Effector memory CD4-positive, alpha-beta T cell (primary cell): ENCODE data around the gene ELOVL6.

Experiments
- DNase-seq, 3 donors: peaks; one replicate each; pipeline ENCODE4 v3.0.0-alpha.2; 2020
- H3K27ac ChIP-seq: 2 replicates; pipeline ENCODE4 v1.7.0; 2013; ENCODE audit warnings: mild to moderate bottlenecking, low read length, moderate library complexity; ENCODE audit not compliant: insufficient read depth, poor library complexity, severe bottlenecking
- H3K27me3 ChIP-seq: replicated peaks from 2 replicates; pipeline ENCODE4 v1.7.0; 2013; ENCODE audit warnings: mild to moderate bottlenecking, low read length; ENCODE audit not compliant: insufficient read depth, control insufficient read depth, poor library complexity, severe bottlenecking
- H3K36me3 ChIP-seq: 2 replicates; pipeline ENCODE4 v1.7.0; 2013; ENCODE audit warnings: mild to moderate bottlenecking, low read length, moderate library complexity; ENCODE audit not compliant: control insufficient read depth, insufficient read depth
- H3K4me1 ChIP-seq: 2 replicates; pipeline ENCODE4 v1.7.0; 2013; ENCODE audit warnings: low read length, mild to moderate bottlenecking; ENCODE audit not compliant: control insufficient read depth, insufficient read depth, poor library complexity, severe bottlenecking
- H3K4me3 ChIP-seq: 2 replicates; pipeline ENCODE4 v1.7.0; 2013; ENCODE audit warnings: low read length, low read depth, mild to moderate bottlenecking; ENCODE audit not compliant: insufficient read depth, poor library complexity, severe bottlenecking
- H3K9me3 ChIP-seq: 2 replicates; pipeline ENCODE4 v1.7.0; 2013; ENCODE audit warnings: mild to moderate bottlenecking, low read length, moderate library complexity; ENCODE audit not compliant: control insufficient read depth

The ELOVL6 gene

GRCh38 chr4:110119337-110119736 is 79.1 kb downstream of the ELOVL6 start:
- peaks cover 4% of the 10 kb centered on the region for H3K4me1 ChIP-seq
- no peak overlapping the region for H3K4me3 ChIP-seq
- DNase-seq: no peak
- H3K9me3 ChIP-seq: no peaks in the 10 kb centered on the region
- no peaks in the 10 kb centered on the region for H3K27me3 ChIP-seq
- H3K27ac ChIP-seq: no peak overlapping the region
- no peaks in the 10 kb centered on the region for H3K36me3 ChIP-seq

- H3K4me3 ChIP-seq: no peak overlapping the region
- H3K4me1 ChIP-seq: no peaks in the 10 kb centered on the region
- H3K27me3 ChIP-seq: no peaks in the 10 kb centered on the region
- no peaks in the 10 kb centered on the region for H3K36me3 ChIP-seq
- no peaks in the 10 kb centered on the region for H3K9me3 ChIP-seq
- no peak for DNase-seq
- H3K27ac ChIP-seq: no peak overlapping the region
Measured at GRCh38 chr4:110112056-110112455, 86.4 kb downstream of the ELOVL6 start.

GRCh38 chr4:110109455-110109854 is 89.0 kb downstream of the ELOVL6 start:
- no peak for DNase-seq
- Histone ChIP-seq H3K9me3 (no peaks in the 10 kb centered on the region), H3K27me3 (no peaks in the 10 kb centered on the region), H3K27ac (no peak overlapping the region), H3K4me1 (no peaks in the 10 kb centered on the region), H3K4me3 (no peak overlapping the region), H3K36me3 (no peaks in the 10 kb centered on the region)

- Histone ChIP-seq H3K4me3 (no peak overlapping the region), H3K27me3 (no peaks in the 10 kb centered on the region), H3K36me3 (no peaks in the 10 kb centered on the region), H3K4me1 (no peaks in the 10 kb centered on the region), H3K27ac (no peak overlapping the region), H3K9me3 (no peaks in the 10 kb centered on the region)
- DNase-seq: no peak
Measured at GRCh38 chr4:110108960-110109359, 89.5 kb downstream of the ELOVL6 start.

GRCh38 chr4:110108422-110108821 is 90.0 kb downstream of the ELOVL6 start:
- Histone ChIP-seq H3K4me1 (no peaks in the 10 kb centered on the region), H3K36me3 (no peaks in the 10 kb centered on the region), H3K9me3 (no peaks in the 10 kb centered on the region), H3K4me3 (no peak overlapping the region), H3K27me3 (no peaks in the 10 kb centered on the region), H3K27ac (no peak overlapping the region)
- no peak for DNase-seq

- Histone ChIP-seq H3K9me3 (no peaks in the 10 kb centered on the region), H3K36me3 (no peaks in the 10 kb centered on the region), H3K27me3 (no peaks in the 10 kb centered on the region), H3K4me3 (no peak overlapping the region), H3K27ac (no peak overlapping the region), H3K4me1 (no peaks in the 10 kb centered on the region)
- no peak for DNase-seq
Measured at GRCh38 chr4:110107866-110108265, 90.5 kb downstream of the ELOVL6 start.

- Histone ChIP-seq H3K27me3 (no peaks in the 10 kb centered on the region), H3K36me3 (no peaks in the 10 kb centered on the region), H3K9me3 (no peaks in the 10 kb centered on the region), H3K4me3 (no peak overlapping the region), H3K27ac (no peak overlapping the region), H3K4me1 (no peaks in the 10 kb centered on the region)
- DNase-seq: no peak
Measured at GRCh38 chr4:110106931-110107296, 91.5 kb downstream of the ELOVL6 start.

GRCh38 chr4:110104661-110105060 is 93.8 kb downstream of the ELOVL6 start:
- Histone ChIP-seq H3K4me3 (no peak overlapping the region), H3K27ac (no peak overlapping the region), H3K36me3 (no peaks in the 10 kb centered on the region), H3K9me3 (no peaks in the 10 kb centered on the region), H3K4me1 (no peaks in the 10 kb centered on the region), H3K27me3 (no peaks in the 10 kb centered on the region)
- no peak for DNase-seq

- no peaks in the 10 kb centered on the region for H3K27me3 ChIP-seq
- H3K4me3 ChIP-seq: no peak overlapping the region
- H3K27ac ChIP-seq: no peak overlapping the region
- no peaks in the 10 kb centered on the region for H3K36me3 ChIP-seq
- no peaks in the 10 kb centered on the region for H3K4me1 ChIP-seq
- H3K9me3 ChIP-seq: no peaks in the 10 kb centered on the region
- no peak for DNase-seq
Measured at GRCh38 chr4:110099638-110100037, 98.8 kb downstream of the ELOVL6 start.

- H3K4me3 ChIP-seq: no peak overlapping the region
- no peaks in the 10 kb centered on the region for H3K36me3 ChIP-seq
- no peaks in the 10 kb centered on the region for H3K4me1 ChIP-seq
- no peaks in the 10 kb centered on the region for H3K27me3 ChIP-seq
- H3K27ac ChIP-seq: no peak overlapping the region
- DNase-seq: no peak
- no peaks in the 10 kb centered on the region for H3K9me3 ChIP-seq
Measured at GRCh38 chr4:110096405-110096804, 102.0 kb downstream of the ELOVL6 start.

GRCh38 chr4:110092646-110093045 is 105.8 kb downstream of the ELOVL6 start:
- H3K36me3 ChIP-seq: no peaks in the 10 kb centered on the region
- H3K4me1 ChIP-seq: no peaks in the 10 kb centered on the region
- H3K27ac ChIP-seq: no peak overlapping the region
- H3K27me3 ChIP-seq: no peaks in the 10 kb centered on the region
- no peak for DNase-seq
- no peaks in the 10 kb centered on the region for H3K9me3 ChIP-seq
- H3K4me3 ChIP-seq: no peak overlapping the region
